Measurements from ENCODE around the gene SHF. TPM values are rescaled to one million over a fixed set of nuclear protein-coding genes. Genes with fewer than 3 reads are reported as not detected.

SHF gene
- total and polyA plus RNA-seq, 2 donors (not counting 1 experiment from before 2014, with no cell fraction given) = 1.6 to 15.4 TPM

DNA sequence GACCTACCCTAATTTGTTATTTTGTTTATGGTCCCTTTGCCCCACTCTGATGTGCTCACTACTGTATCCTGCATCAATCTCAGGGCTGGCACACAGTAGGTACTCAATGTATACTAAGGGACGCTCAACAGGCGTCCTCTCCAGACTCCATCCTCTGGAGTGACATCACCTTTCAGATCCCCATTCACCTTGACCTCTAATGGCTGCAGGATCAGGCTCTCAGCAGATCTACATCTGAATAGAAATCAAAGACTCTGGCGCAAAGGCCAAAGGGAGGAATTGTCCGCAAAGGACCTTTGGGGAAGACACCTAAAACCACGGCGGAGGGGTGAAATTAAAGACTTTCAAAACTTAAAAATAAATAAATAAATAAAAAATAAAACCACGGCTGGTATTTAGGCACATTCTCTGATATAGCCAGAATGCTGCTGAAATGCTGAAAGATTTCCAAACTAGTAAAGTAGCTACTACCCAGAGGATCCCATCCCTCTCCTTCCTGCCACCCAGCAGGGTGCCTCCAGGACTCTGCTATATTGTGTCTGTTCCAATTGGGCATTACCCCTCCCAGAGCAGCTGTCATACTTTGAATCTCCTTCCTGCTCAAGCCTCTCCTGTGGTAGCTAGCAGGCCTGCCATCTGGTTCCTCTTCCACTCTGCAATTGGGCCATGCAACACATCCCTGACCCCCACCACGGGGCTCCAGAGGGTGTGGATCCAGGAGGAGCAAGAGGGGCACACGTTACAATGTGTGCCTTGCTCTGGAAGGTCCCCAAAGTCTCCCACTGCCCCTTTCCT is 6.1 kb downstream of the SHF start:
- Histone ChIP-seq H3K36me3 (replicated peaks in 1 of 2; ENCODE audit: control extremely low read depth in 1 of 2, control insufficient read depth in 1 of 2, extremely low read depth in 1 of 2, insufficient read depth in 2 of 2, low read length in 1 of 2) (no peaks in the 10 kb centered on the region), H4K20me1 (ENCODE audit: control insufficient read depth, insufficient read depth, low read length, poor library complexity, severe bottlenecking) (no peaks in the 10 kb centered on the region), H3K9me3 (ENCODE audit: control extremely low read depth in 1 of 3, control insufficient read depth in 2 of 3, insufficient read depth in 1 of 3, low read length in 2 of 3) (no peaks in the 10 kb centered on the region), H3K27me3 (replicated peaks in 1 of 4; ENCODE audit: control extremely low read depth in 1 of 4, control insufficient read depth in 3 of 4, insufficient read depth in 4 of 4, low read length in 3 of 4) (no peaks in the 10 kb centered on the region), H3K4me3 (ENCODE audit: control extremely low read depth in 1 of 5, extremely low read depth in 1 of 5, insufficient read depth in 1 of 5, low read depth in 2 of 5, low read length in 4 of 5) (no peak overlapping the region), H3K4me1 (ENCODE audit: control insufficient read depth in 2 of 2, insufficient read depth in 2 of 2, low read length in 2 of 2) (peaks cover 0 to under 1% of the 10 kb centered on the region in 2 donors), H2AFZ (ENCODE audit: insufficient read depth, low read depth, low read length, poor library complexity, severe bottlenecking) (no peak overlapping the region), H3K27ac (ENCODE audit: low read length in 2 of 2) (no peak overlapping the region), H3K4me2 (replicated peaks; ENCODE audit: low read depth, low read length, poor library complexity, severe bottlenecking) (no peak overlapping the region), H3K9ac (ENCODE audit: low read length) (no peak overlapping the region), H3K79me2 (ENCODE audit: control insufficient read depth, insufficient read depth, low read length) (no peaks in the 10 kb centered on the region)
- intact Hi-C loops (cut with micrococcal nuclease) = no loop called here
- DNase-seq = no peak
- no peaks in the 10 kb centered on the region for H3K9me3 Mint-ChIP-seq (ENCODE audit: insufficient read depth)
- no peak overlapping the region for H3K4me3 Mint-ChIP-seq
- ChIA-PET POLR2A (no interaction called here), CTCF (interaction anchor here (1.2 to 4.8 kb wide), 5 partner anchors 12 to 220 kb away, joined by 3 to 37 read pairs (median 11); a partner anchor contains a TSS)
- peaks cover 11% of the 10 kb centered on the region for H3K4me1 Mint-ChIP-seq
- no peak for TF ChIP-seq EZH2 (IDR thresholded peaks at IDR 0.05; ENCODE audit: borderline replicate concordance, insufficient read depth, low read depth, low read length, poor library complexity, severe bottlenecking)
- TF ChIP-seq, protein P1, sequence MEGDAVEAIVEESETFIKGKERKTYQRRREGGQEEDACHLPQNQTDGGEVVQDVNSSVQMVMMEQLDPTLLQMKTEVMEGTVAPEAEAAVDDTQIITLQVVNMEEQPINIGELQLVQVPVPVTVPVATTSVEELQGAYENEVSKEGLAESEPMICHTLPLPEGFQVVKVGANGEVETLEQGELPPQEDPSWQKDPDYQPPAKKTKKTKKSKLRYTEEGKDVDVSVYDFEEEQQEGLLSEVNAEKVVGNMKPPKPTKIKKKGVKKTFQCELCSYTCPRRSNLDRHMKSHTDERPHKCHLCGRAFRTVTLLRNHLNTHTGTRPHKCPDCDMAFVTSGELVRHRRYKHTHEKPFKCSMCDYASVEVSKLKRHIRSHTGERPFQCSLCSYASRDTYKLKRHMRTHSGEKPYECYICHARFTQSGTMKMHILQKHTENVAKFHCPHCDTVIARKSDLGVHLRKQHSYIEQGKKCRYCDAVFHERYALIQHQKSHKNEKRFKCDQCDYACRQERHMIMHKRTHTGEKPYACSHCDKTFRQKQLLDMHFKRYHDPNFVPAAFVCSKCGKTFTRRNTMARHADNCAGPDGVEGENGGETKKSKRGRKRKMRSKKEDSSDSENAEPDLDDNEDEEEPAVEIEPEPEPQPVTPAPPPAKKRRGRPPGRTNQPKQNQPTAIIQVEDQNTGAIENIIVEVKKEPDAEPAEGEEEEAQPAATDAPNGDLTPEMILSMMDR (IDR thresholded peaks at IDR 0.05) = no peak
- ATAC-seq (ENCODE audit: low read depth) = no peak
- H3K27me3 Mint-ChIP-seq = peaks cover 7% of the 10 kb centered on the region
- no peak overlapping the region for H3K27ac Mint-ChIP-seq
- 100% methylated on average over 2 of the region's 9 CpGs for WGBS (ENCODE audit: insufficient coverage)

All from B cell (primary cell).